ENCODE measurements around the gene DNMT3A.

GRCh38 chr2:25234738-25235137, 107.0 kb downstream of the DNMT3A start:
- TF ChIP-seq L3MBTL2 (conservative IDR thresholded peaks at IDR 0.05): no peak
- no peak for TF ChIP-seq HDGF (IDR thresholded peaks at IDR 0.05; ENCODE audit: borderline replicate concordance)
- TF ChIP-seq TARDBP (IDR thresholded peaks at IDR 0.05): no peak
- no peak for TF ChIP-seq FOXK2 (IDR thresholded peaks at IDR 0.05)
- no peak for TF ChIP-seq CTBP1 (IDR thresholded peaks at IDR 0.05; ENCODE audit: borderline replicate concordance)
- no peak for TF ChIP-seq ELF4 (IDR thresholded peaks at IDR 0.05)
- TF ChIP-seq BHLHE40 (IDR thresholded peaks at IDR 0.05; ENCODE audit: borderline replicate concordance): no peak

Data from HEK293T (cell line).